A673 (cell line): Measurements from ENCODE around the gene PARVB.

Source experiments
- EZH2 ChIP-seq: fragments of 200-600 bp; sonication (generic); IDR thresholded peaks from 2 replicates; pipeline ENCODE4 v1.6.1; 2017; ENCODE audit warnings: borderline replicate concordance, low read depth, mild to moderate bottlenecking, mixed read lengths, antibody characterized with exemption, low read length; ENCODE audit not compliant: poor library complexity, severe bottlenecking
- TF ChIP-seq, protein P1 (sequence below): fragments of 300-800, 200-600 bp; sonication (generic); conservative IDR thresholded peaks from 2 replicates; pipeline ENCODE4 v1.5.1; 2017; ENCODE audit warnings: low read depth, mild to moderate bottlenecking, antibody characterized with exemption, low read length, moderate library complexity, mixed read lengths

- TF ChIP-seq, protein P1, sequence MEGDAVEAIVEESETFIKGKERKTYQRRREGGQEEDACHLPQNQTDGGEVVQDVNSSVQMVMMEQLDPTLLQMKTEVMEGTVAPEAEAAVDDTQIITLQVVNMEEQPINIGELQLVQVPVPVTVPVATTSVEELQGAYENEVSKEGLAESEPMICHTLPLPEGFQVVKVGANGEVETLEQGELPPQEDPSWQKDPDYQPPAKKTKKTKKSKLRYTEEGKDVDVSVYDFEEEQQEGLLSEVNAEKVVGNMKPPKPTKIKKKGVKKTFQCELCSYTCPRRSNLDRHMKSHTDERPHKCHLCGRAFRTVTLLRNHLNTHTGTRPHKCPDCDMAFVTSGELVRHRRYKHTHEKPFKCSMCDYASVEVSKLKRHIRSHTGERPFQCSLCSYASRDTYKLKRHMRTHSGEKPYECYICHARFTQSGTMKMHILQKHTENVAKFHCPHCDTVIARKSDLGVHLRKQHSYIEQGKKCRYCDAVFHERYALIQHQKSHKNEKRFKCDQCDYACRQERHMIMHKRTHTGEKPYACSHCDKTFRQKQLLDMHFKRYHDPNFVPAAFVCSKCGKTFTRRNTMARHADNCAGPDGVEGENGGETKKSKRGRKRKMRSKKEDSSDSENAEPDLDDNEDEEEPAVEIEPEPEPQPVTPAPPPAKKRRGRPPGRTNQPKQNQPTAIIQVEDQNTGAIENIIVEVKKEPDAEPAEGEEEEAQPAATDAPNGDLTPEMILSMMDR: no peak
- no peak for TF ChIP-seq EZH2
Measured at GRCh38 chr22:44173154-44173553, 149.1 kb downstream of the PARVB start.
